Pancreas (tissue), 10 donors: ENCODE data around the gene CFAP43. TPM values are rescaled to one million over a fixed set of nuclear protein-coding genes. Genes with fewer than 3 reads are reported as not detected.

ENCODE experiments used
- ATAC-seq, 4 donors: fragments of 200-7000 bp; cut with Tn5 transposase; one replicate each; pipeline versions ENCODE4 v1.8.0 to v1.9.1; 2020; ENCODE audit warnings: mild to moderate bottlenecking in 4 of 4, moderate library complexity in 4 of 4
- DNase-seq, 6 donors: peaks; one replicate each; pipeline ENCODE4 v3.0.0-alpha.2; 2020
- FAIRE-seq: peaks from 2 replicates; lab custom pipeline; 2012; peaks lifted over from hg19 to GRCh38; lab: Jason Lieb, UNC
- H3K27ac ChIP-seq, 4 donors: fragments of 200-600 bp; sonication (generic); 1 replicate in 3 of 4; 2 replicates in 1 of 4; pipeline versions ENCODE4 v1.5.0 to v1.8.0; 2020
- H3K27me3 ChIP-seq, 4 donors: fragments of 200-600 bp; one replicate each; pipeline ENCODE4 v1.8.0; 2021
- H3K36me3 ChIP-seq, 3 donors: fragments of 200-600 bp; sonication (generic) in 1 of 3; one replicate each; pipeline versions ENCODE4 v1.5.0 to v1.8.0; 2020 to 2021
- H3K4me1 ChIP-seq, 3 donors: fragments of 200-600 bp; one replicate each; pipeline ENCODE4 v1.8.0; 2021
- H3K4me3 ChIP-seq, 4 donors: fragments of 200-600 bp; sonication (generic) in 2 of 4; one replicate each; pipeline versions ENCODE4 v1.5.0 to v1.8.0; 2020 to 2021
- H3K9me3 ChIP-seq, 4 donors: fragments of 200-600 bp; one replicate each; pipeline ENCODE4 v1.8.0; 2021
- WGBS, 2 donors: extraction: QIAGEN DNeasy Blood & Tissue Kit; methylation state at CpG; one replicate each; pipeline ENCODE4 v1.1.7; 2013; 5-methylcytosine and 5-hydroxymethylcytosine counted together
- intact Hi-C, 3 donors: fragments of 100-400 bp; cut with DNase I; formaldehyde crosslinking; loops; one replicate each; pipeline versions ENCODE4 v1.11.1 to v1.14.2; 2022
- polyA plus RNA-seq, 2 donors: library from polyadenylated mRNA; stranded (reverse); fragments of 200-250 nt; gene quantifications; one replicate each; pipeline ENCODE4 v1.2.3, GENCODE V29; 2013
- total RNA-seq, 6 donors: library from RNA; stranded (reverse); fragmentation: NEBNext Ultra II Directional in 4 of 6; extraction: Animal tissue kit (Norgen Biotek cat#: 25700) in 4 of 6; gene quantifications; one replicate each; pipeline versions ENCODE4 v1.2.1 to v1.2.4, GENCODE V29; 2021 to 2023
- TF ChIP-seq, protein P1 (sequence below), 4 donors: fragments of 200-600 bp; sonication (generic) in 3 of 4; IDR thresholded peaks; one replicate each; pipeline versions ENCODE4 v1.5.0 to v1.8.0; 2021; ENCODE audit warnings: antibody characterized with exemption in 4 of 4
- donor health status: healthy with polysubstance abuse.
- donor health status: DM: no; HTN: no; CAD: no; lungs with moderate emphysema.
- donor health status: DM: no; HTN: no; CAD: no.
- donor health status: control.
- donor health status: control.
- donor health status: Bipolar disorder and iron deficiency.
- donor health status: DM: yes; HTN: yes; CAD: no.
- donor health status: DM: no; HTN: no; CAD: no.
- donor health status: DM: no; HTN: no; CAD: no.
- donor health status: DM: yes; HTN: yes; CAD: no.

CFAP43 gene
- total and polyA plus RNA-seq, 8 donors = 0.60 to 6.2 (median 2.0) TPM

DNA sequence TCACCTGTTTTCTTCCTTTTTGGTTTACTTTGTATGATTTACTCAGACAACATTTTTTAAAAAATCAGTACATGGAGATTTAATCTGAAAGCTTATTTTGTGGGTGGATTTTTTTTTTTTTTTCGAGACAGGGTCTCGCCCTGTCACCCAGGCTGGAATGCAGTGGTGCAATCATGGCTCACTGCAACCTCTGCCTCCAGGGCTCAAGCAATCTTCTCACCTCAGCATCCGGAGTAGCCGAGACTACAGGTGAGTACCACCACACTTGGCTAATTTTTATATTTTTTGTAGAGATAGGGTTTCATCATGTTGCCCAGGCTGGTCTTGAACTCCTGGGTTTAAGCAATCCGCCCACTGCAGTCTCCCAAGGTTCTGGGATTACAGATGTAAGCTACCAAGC lies 25.1 kb upstream of the CFAP43 start:
- FAIRE-seq (no peak), DNase-seq (no peak), ATAC-seq (no peak)
- intact Hi-C loops = no loop called here
- Histone ChIP-seq H3K36me3 (peaks cover 0 to 3% (median 0%) of the 10 kb centered on the region in 3 donors), H3K4me1 (peaks cover 7 to 29% (median 25%) of the 10 kb centered on the region in 3 donors), H3K27ac (no peak overlapping the region), H3K4me3 (no peak overlapping the region), H3K27me3 (no peaks in the 10 kb centered on the region), H3K9me3 (no peaks in the 10 kb centered on the region)
- TF ChIP-seq, protein P1, sequence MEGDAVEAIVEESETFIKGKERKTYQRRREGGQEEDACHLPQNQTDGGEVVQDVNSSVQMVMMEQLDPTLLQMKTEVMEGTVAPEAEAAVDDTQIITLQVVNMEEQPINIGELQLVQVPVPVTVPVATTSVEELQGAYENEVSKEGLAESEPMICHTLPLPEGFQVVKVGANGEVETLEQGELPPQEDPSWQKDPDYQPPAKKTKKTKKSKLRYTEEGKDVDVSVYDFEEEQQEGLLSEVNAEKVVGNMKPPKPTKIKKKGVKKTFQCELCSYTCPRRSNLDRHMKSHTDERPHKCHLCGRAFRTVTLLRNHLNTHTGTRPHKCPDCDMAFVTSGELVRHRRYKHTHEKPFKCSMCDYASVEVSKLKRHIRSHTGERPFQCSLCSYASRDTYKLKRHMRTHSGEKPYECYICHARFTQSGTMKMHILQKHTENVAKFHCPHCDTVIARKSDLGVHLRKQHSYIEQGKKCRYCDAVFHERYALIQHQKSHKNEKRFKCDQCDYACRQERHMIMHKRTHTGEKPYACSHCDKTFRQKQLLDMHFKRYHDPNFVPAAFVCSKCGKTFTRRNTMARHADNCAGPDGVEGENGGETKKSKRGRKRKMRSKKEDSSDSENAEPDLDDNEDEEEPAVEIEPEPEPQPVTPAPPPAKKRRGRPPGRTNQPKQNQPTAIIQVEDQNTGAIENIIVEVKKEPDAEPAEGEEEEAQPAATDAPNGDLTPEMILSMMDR (IDR thresholded peaks at IDR 0.05) = no peak
- WGBS, 2 donors = 91 to 92% methylated on average over 5 of the region's 5 CpGs

DNA sequence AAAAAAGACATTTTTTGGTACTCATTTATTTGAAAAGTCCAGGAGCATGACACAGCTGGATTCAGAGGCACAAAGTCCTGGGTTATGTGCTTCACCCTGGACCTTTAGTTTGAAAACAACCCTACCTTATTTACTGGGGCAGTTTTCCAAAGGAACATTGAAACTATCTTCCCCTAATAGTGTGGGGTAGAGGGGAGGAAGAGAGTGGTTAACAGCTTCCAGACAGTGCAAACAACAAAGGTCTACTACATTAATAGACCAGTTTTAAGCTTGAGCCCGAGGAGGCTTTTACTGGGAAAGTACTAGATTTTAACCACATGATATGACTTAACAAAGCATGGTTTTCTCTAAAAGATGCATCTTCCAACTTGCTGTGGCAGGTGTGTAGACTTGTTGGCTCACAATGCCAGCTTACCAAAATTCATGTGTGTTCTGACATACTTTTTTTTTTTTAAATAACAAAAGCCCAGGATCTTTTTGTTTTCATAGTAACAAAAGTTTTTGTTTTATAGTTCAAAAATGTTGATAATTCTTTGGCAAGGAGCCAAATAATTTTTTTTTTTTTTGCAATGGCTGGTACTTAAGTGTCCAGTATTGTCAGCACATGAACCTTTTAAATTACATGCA lies 24.3 kb upstream of the CFAP43 start:
- H3K27ac ChIP-seq = peak overlapping the region in 2 of 4 donors; percentile 96 to 97
- peak overlapping the region in 2 of 4 donors; percentile 77 to 94 for H3K4me3 ChIP-seq
- intact Hi-C loops = no loop called here
- peaks cover 0 to 3% (median 0%) of the 10 kb centered on the region in 3 donors for H3K36me3 ChIP-seq
- DNase-seq = no peak
- H3K9me3 ChIP-seq = no peaks in the 10 kb centered on the region
- WGBS, 2 donors = 7 to 13% methylated on average over 1 of the region's 1 CpG
- no peak for FAIRE-seq
- H3K4me1 ChIP-seq = peaks cover 7 to 29% (median 25%) of the 10 kb centered on the region in 3 donors
- H3K27me3 ChIP-seq = no peaks in the 10 kb centered on the region
- TF ChIP-seq, protein P1 (IDR thresholded peaks at IDR 0.05) = no peak
- ATAC-seq = peak in 2 of 4 donors; percentile 4 to 11

DNA sequence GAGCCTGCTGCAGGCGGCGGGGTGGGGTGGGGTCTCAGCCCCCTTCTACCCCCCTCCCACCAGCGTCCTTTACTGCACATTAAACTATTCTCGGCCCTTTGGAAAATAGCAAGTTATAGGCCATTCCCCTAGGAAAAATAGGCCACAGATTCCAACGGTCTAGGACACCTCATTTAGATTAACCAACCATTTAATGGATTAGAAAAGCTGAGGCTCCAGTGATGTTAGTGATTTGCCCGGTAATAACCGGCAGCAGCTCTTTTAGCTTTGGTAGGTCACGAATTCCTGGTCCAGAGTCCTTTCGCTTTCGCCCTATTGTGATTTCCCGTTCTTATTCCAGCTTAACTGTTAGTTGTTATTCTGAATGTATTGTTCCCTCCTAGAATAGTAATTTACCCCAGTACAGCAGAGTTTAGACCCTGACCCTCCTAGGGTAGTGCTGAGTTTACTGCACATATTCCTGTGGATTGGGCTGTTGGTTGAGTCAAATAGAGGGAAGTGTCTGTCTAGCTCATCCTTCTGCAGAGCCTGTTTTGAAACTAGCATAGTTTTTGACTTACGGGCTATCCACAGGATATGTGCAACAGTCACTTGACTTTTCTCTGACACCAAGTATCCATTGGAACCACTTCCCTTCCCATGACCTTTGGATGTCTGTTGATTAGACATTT lies 23.3 kb upstream of the CFAP43 start:
- FAIRE-seq (no peak), DNase-seq (no peak), ATAC-seq (peak; percentile 44 to 68 (median 63))
- 1 to 2% methylated on average over 12 of the region's 12 CpGs for WGBS, 2 donors
- no peaks in the 10 kb centered on the region for H3K27me3 ChIP-seq
- H3K36me3 ChIP-seq = peaks cover 0 to 3% (median 0%) of the 10 kb centered on the region in 3 donors
- peak overlapping the region; percentile 82 to 97 (median 89) for H3K27ac ChIP-seq
- H3K4me3 ChIP-seq = peak overlapping the region; percentile 48 to 94 (median 86)
- TF ChIP-seq, protein P1 (IDR thresholded peaks at IDR 0.05) = no peak
- H3K4me1 ChIP-seq = peaks cover 7 to 26% (median 25%) of the 10 kb centered on the region in 3 donors
- H3K9me3 ChIP-seq = no peaks in the 10 kb centered on the region
- intact Hi-C loops = no loop called here

DNA sequence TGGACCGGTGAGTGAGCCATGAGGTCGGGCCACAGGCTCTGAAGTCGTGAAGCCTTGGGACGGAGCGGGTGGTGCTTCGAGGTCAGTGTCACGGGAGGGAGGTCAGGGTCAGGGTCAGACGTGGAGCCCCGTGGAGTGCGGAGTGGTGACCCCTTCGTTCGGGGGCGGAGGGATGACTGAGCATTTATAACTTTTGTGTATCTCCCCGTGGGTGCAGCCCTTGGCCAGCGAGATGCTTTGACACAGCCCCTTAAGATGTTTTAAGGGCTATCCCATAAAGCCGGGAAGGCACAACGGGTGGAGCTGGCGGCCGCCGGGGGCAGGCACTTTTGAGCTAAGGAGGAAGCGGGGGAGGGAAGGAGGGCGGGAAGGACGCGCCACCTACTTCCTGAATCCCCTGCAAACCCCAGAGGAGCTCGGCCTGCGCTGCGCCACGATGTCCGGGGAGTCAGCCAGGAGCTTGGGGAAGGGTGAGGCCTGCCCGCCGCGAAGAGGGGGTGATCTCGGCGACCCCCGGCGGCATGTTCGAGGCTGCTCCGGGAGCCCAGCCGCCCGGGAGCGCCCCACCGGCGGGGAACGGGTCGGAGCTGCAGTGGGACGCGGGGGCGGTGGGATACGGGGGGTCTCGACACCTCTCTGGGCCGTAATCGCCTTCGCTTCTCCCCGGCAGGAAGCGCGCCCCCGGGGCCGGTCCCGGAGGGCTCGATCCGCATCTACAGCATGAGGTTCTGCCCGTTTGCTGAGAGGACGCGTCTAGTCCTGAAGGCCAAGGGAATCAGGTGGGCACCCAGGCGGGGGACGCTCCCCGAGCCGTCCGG lies 22.5 kb upstream of the CFAP43 start, which contains the start of gene GSTO1:
GSTO1 (plus strand) TSS at position 400 of the 818 bp plus-strand sequence; CDS start at position 437, 37 bp downstream.
- intact Hi-C loops = no loop called here
- H3K27me3 ChIP-seq = no peaks in the 10 kb centered on the region
- no peak for FAIRE-seq
- ATAC-seq = peak; percentile 82 to 89 (median 87)
- H3K4me3 ChIP-seq = peak within 1 kb of the TSS; percentile 48 to 94 (median 86)
- 0 to 1% methylated on average over 65 to 69 of the region's 69 CpGs for WGBS, 2 donors
- TF ChIP-seq, protein P1 (IDR thresholded peaks at IDR 0.05) = no peak
- peaks cover 0 to 3% (median 0%) of the 10 kb centered on the region in 3 donors for H3K36me3 ChIP-seq
- peak; percentile 63 to 88 (median 78) for DNase-seq
- peaks cover 7 to 25% (median 21%) of the 10 kb centered on the region in 3 donors for H3K4me1 ChIP-seq
- peak within 1 kb of the TSS; percentile 82 to 97 (median 89) for H3K27ac ChIP-seq
- no peaks in the 10 kb centered on the region for H3K9me3 ChIP-seq
